ENCODE results near the gene STPG2. TPM values are rescaled to one million over a fixed set of nuclear protein-coding genes. Genes with fewer than 3 reads are reported as not detected.

The STPG2 gene
- total and polyA plus RNA-seq, 12 donors, result 0.07 to 1.8 (median 0.61) TPM; not detected in 3

DNA sequence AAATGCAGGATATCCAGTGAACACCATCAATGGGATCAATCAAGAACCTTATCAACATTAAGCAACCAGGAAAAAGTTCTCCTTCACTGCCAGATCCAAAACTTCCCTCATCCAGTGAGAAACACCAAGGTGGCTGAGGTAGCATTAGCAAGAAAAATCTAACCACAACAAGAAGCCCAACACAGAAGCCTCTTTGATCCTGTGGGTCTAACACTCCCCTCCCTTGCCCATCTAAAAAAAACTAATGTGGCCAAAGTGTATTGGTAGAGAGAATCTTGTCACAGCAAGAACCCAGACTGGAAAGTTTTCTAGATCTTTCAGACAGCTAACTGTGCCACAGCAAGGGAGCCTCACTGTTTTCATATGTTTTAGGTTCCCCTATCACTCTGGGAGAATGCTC lies 558.0 kb downstream of the STPG2 start:
- intact Hi-C loops (cut with DNase I), result no loop called here
- no peaks in the 10 kb centered on the region for H3K9me3 ChIP-seq (replicated peaks in 1 of 3)
- H3K36me3 ChIP-seq (replicated peaks in 1 of 2), result no peaks in the 10 kb centered on the region
- H3K27ac ChIP-seq, result no peak overlapping the region
- DNase-seq, result no peak
- H3K4me1 ChIP-seq (replicated peaks in 1 of 2), result no peaks in the 10 kb centered on the region
- H3K27me3 ChIP-seq, result no peaks in the 10 kb centered on the region
- no peak for TF ChIP-seq POLR2A (IDR thresholded peaks at IDR 0.05)
- TF ChIP-seq, protein P1, sequence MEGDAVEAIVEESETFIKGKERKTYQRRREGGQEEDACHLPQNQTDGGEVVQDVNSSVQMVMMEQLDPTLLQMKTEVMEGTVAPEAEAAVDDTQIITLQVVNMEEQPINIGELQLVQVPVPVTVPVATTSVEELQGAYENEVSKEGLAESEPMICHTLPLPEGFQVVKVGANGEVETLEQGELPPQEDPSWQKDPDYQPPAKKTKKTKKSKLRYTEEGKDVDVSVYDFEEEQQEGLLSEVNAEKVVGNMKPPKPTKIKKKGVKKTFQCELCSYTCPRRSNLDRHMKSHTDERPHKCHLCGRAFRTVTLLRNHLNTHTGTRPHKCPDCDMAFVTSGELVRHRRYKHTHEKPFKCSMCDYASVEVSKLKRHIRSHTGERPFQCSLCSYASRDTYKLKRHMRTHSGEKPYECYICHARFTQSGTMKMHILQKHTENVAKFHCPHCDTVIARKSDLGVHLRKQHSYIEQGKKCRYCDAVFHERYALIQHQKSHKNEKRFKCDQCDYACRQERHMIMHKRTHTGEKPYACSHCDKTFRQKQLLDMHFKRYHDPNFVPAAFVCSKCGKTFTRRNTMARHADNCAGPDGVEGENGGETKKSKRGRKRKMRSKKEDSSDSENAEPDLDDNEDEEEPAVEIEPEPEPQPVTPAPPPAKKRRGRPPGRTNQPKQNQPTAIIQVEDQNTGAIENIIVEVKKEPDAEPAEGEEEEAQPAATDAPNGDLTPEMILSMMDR (IDR thresholded peaks at IDR 0.05), result no peak
- no peak overlapping the region for H3K4me3 ChIP-seq

DNA sequence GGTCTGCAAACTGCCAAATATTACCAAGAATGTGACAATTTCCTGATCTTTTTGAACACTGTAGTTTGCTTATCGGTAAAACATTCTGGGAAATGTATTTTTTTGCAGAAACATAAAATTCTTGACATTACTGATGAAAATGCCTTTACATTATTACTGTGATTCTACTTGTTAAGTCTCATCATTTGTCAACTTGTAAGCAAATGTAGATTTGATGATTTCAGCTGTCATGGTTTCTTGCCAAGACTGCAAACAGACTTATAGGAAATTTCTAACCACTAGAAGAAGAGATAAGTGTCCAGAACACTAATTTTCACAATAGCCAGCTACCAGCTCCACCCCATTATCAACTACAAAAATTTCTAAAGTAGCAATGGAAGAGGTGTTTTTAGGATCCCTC lies 560.4 kb downstream of the STPG2 start:
- H3K9me3 ChIP-seq (replicated peaks in 1 of 3), result no peaks in the 10 kb centered on the region
- H3K36me3 ChIP-seq (replicated peaks in 1 of 2), result no peaks in the 10 kb centered on the region
- TF ChIP-seq, protein P1 (IDR thresholded peaks at IDR 0.05), result no peak
- TF ChIP-seq POLR2A (IDR thresholded peaks at IDR 0.05), result no peak
- no peak overlapping the region for H3K27ac ChIP-seq
- no peaks in the 10 kb centered on the region for H3K4me1 ChIP-seq (replicated peaks in 1 of 2)
- no peaks in the 10 kb centered on the region for H3K27me3 ChIP-seq
- intact Hi-C loops (cut with DNase I), result no loop called here
- whole genome bisulfite sequencing, 4 donors, result 58 to 72% (median 62%) methylated on average over 1 of the region's 1 CpG
- DNase-seq, result no peak
- H3K4me3 ChIP-seq, result no peak overlapping the region

DNA sequence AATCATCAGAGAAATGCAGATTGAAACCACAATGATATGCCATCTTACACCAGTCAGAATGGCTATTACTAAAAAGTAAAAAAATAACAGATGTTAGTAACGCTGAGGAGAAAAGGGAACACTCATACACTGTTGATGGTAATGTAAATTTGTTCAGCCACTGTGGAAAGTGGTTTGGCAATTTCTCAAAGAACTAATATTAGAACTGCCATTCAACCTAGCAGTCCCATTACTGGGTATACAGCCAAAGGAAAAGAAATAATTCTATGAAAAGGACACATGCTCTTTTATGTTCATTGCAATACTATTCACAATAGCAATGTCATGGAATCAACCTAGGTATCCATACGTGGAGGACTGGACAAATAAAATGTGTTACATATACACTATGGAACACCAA lies 566.3 kb downstream of the STPG2 start:
- no peak for DNase-seq
- no peaks in the 10 kb centered on the region for H3K9me3 ChIP-seq (replicated peaks in 1 of 3)
- no peaks in the 10 kb centered on the region for H3K4me1 ChIP-seq (replicated peaks in 1 of 2)
- no peaks in the 10 kb centered on the region for H3K27me3 ChIP-seq
- TF ChIP-seq POLR2A (IDR thresholded peaks at IDR 0.05), result no peak
- TF ChIP-seq, protein P1 (IDR thresholded peaks at IDR 0.05), result no peak
- no peaks in the 10 kb centered on the region for H3K36me3 ChIP-seq (replicated peaks in 1 of 2)
- H3K4me3 ChIP-seq, result no peak overlapping the region
- H3K27ac ChIP-seq, result no peak overlapping the region
- 59 to 71% (median 64%) methylated on average over 2 of the region's 2 CpGs for WGBS, 4 donors
- intact Hi-C loops (cut with DNase I), result no loop called here

DNA sequence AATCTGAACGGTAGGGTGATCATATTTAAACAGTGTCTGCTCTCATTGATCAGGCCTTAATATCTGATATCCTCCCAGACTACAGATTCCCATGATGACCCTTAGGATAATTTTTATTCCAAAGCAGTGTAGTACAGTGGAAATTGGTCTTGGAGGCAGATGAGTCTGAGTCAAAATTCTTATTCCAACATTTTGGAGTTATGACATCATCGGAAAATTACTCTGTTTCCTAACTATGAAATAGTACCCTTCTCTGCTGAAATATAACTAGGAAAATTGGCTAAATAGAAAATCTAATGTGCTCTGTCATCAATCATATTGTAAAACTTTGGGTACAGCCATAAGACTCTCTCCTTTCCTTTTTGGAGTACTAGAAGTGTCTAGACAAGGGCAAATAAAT lies 583.3 kb downstream of the STPG2 start:
- Histone ChIP-seq H3K27me3 (no peaks in the 10 kb centered on the region), H3K9me3 (replicated peaks in 1 of 3) (no peaks in the 10 kb centered on the region), H3K36me3 (replicated peaks in 1 of 2) (no peaks in the 10 kb centered on the region), H3K4me1 (replicated peaks in 1 of 2) (no peaks in the 10 kb centered on the region), H3K27ac (no peak overlapping the region), H3K4me3 (no peak overlapping the region)
- TF ChIP-seq, protein P1 (IDR thresholded peaks at IDR 0.05), result no peak
- no peak for TF ChIP-seq POLR2A (IDR thresholded peaks at IDR 0.05)
- DNase-seq, result no peak
- 90 to 97% (median 91%) methylated on average over 2 of the region's 2 CpGs for WGBS, 4 donors
- intact Hi-C loops (cut with DNase I), result no loop called here
